Prostate gland (tissue), 2 donors: ENCODE data around the gene C1orf87. TPM values are rescaled to one million over a fixed set of nuclear protein-coding genes. Genes with fewer than 3 reads are reported as not detected.

Experiments
- DNase-seq: peaks from one replicate; pipeline ENCODE4 v3.0.0-alpha.2; 2019; ENCODE audit warnings: low spot score
- H3K27ac ChIP-seq, 2 donors: fragments of 200-600 bp; sonication (generic); 2 replicates each; pipeline ENCODE4 v1.5.1; 2017 to 2019
- H3K27me3 ChIP-seq: fragments of 200-600 bp; sonication (generic); replicated peaks from 2 replicates; pipeline ENCODE4 v1.5.1; 2019; ENCODE audit not compliant: insufficient read depth
- H3K36me3 ChIP-seq, 2 donors: fragments of 200-600 bp; sonication (generic); 1 replicate in 1 of 2; 2 replicates in 1 of 2; pipeline versions ENCODE4 v1.5.1 to v1.8.1; 2017 to 2019
- H3K4me1 ChIP-seq: fragments of 200-600 bp; sonication (generic); replicated peaks from 2 replicates; pipeline ENCODE4 v1.5.1; 2019
- H3K4me3 ChIP-seq, 2 donors: fragments of 200-600 bp; sonication (generic); 2 replicates each; pipeline ENCODE4 v1.5.1; 2017 to 2019
- H3K9me3 ChIP-seq: fragments of 200-600 bp; sonication (generic); 2 replicates; pipeline ENCODE4 v1.5.1; 2017
- CTCF ChIP-seq, 4 experiments: fragments of 200-600 bp in 2 of 4; fragments of 450-650 bp in 2 of 4; sonication (generic) in 2 of 4; IDR thresholded peaks; 1 replicate in 3 of 4; 2 replicates in 1 of 4; pipeline ENCODE4 v1.5.1; 2016 to 2019; ENCODE audit warnings: antibody characterized with exemption in 4 of 4, mild to moderate bottlenecking in 2 of 4, moderate library complexity in 2 of 4
- POLR2A ChIP-seq: fragments of 450-650 bp; IDR thresholded peaks from one replicate; pipeline ENCODE4 v1.6.1; 2016; ENCODE audit warnings: antibody characterized with exemption, mild to moderate bottlenecking
- POLR2AphosphoS5 ChIP-seq: sonication (generic); formaldehyde crosslinking; IDR thresholded peaks from one replicate; pipeline ENCODE4 v1.6.1; 2017; ENCODE audit warnings: antibody characterized with exemption
- WGBS: methylation state at CpG from one replicate; pipeline ENCODE4 v1.1.5; 2018; 5-methylcytosine and 5-hydroxymethylcytosine counted together
- intact Hi-C: fragments of 100-400 bp; cut with DNase I; formaldehyde crosslinking; loops from one replicate; pipeline ENCODE4 v1.14.2; 2022
- total RNA-seq, 2 donors: library from RNA; depleted of rRNA; stranded (reverse); fragments of >200 nt; gene quantifications; one replicate each; pipeline ENCODE4 v1.1.0, GENCODE V29; 2016

Gene C1orf87
- total RNA-seq, 2 donors from 2014 or later = 0.74 TPM; not detected in 1

GRCh38 chr1:60041783-60042182, 31.8 kb downstream of the C1orf87 start:
- no peaks in the 10 kb centered on the region for H3K27me3 ChIP-seq
- H3K27ac ChIP-seq = no peak overlapping the region
- no peaks in the 10 kb centered on the region for H3K36me3 ChIP-seq
- WGBS = 82% methylated on average over 2 of the region's 2 CpGs
- DNase-seq = no peak
- no peaks in the 10 kb centered on the region for H3K9me3 ChIP-seq
- H3K4me1 ChIP-seq = no peaks in the 10 kb centered on the region
- TF ChIP-seq POLR2A = no peak
- TF ChIP-seq CTCF (IDR thresholded peaks at IDR 0.05) = no peak
- TF ChIP-seq POLR2AphosphoS5 = no peak
- intact Hi-C loops = no loop called here
- H3K4me3 ChIP-seq = no peak overlapping the region

- Histone ChIP-seq H3K27ac (no peak overlapping the region), H3K4me1 (no peaks in the 10 kb centered on the region), H3K36me3 (no peaks in the 10 kb centered on the region), H3K9me3 (no peaks in the 10 kb centered on the region), H3K4me3 (no peak overlapping the region), H3K27me3 (no peaks in the 10 kb centered on the region)
- no peak for TF ChIP-seq POLR2A
- no peak for TF ChIP-seq CTCF (IDR thresholded peaks at IDR 0.05)
- TF ChIP-seq POLR2AphosphoS5 = no peak
- intact Hi-C loops = no loop called here
- DNase-seq = no peak
- 92% methylated on average over 1 of the region's 1 CpG for WGBS
Measured at GRCh38 chr1:60037669-60038068, 35.9 kb downstream of the C1orf87 start.

- Histone ChIP-seq H3K4me3 (no peak overlapping the region), H3K9me3 (no peaks in the 10 kb centered on the region), H3K27me3 (no peaks in the 10 kb centered on the region), H3K36me3 (no peaks in the 10 kb centered on the region), H3K4me1 (no peaks in the 10 kb centered on the region), H3K27ac (no peak overlapping the region)
- TF ChIP-seq POLR2AphosphoS5 (no peak), CTCF (IDR thresholded peaks at IDR 0.05) (no peak), POLR2A (no peak)
- intact Hi-C loops = no loop called here
- 86% methylated on average over 6 of the region's 6 CpGs for WGBS
- no peak for DNase-seq
Measured at GRCh38 chr1:60036856-60037460, 36.6 kb downstream of the C1orf87 start.

- TF ChIP-seq CTCF (IDR thresholded peaks at IDR 0.05) (no peak), POLR2A (no peak), POLR2AphosphoS5 (no peak)
- H3K27me3 ChIP-seq = no peaks in the 10 kb centered on the region
- no peak for DNase-seq
- no peaks in the 10 kb centered on the region for H3K9me3 ChIP-seq
- WGBS = 48% methylated on average over 2 of the region's 2 CpGs
- intact Hi-C loops = no loop called here
- H3K4me3 ChIP-seq = no peak overlapping the region
- no peaks in the 10 kb centered on the region for H3K4me1 ChIP-seq
- H3K36me3 ChIP-seq = no peaks in the 10 kb centered on the region
- H3K27ac ChIP-seq = no peak overlapping the region
Measured at GRCh38 chr1:60035921-60036320, 37.6 kb downstream of the C1orf87 start.

GRCh38 chr1:60034999-60035398, 38.6 kb downstream of the C1orf87 start:
- H3K9me3 ChIP-seq = no peaks in the 10 kb centered on the region
- 92% methylated on average over 2 of the region's 2 CpGs for WGBS
- TF ChIP-seq POLR2AphosphoS5 (no peak), POLR2A (no peak), CTCF (IDR thresholded peaks at IDR 0.05) (no peak)
- H3K27me3 ChIP-seq = no peaks in the 10 kb centered on the region
- no peaks in the 10 kb centered on the region for H3K36me3 ChIP-seq
- no peak overlapping the region for H3K4me3 ChIP-seq
- no peak for DNase-seq
- intact Hi-C loops = no loop called here
- no peak overlapping the region for H3K27ac ChIP-seq
- H3K4me1 ChIP-seq = no peaks in the 10 kb centered on the region
